ENCODE data around the gene CCDC200.
"Not testable (repeated sequence)": the region's sequence is repeated elsewhere in the genome, so short reads cannot be mapped to it uniquely, and the experiment has no call there.

CCDC200 gene

DNA sequence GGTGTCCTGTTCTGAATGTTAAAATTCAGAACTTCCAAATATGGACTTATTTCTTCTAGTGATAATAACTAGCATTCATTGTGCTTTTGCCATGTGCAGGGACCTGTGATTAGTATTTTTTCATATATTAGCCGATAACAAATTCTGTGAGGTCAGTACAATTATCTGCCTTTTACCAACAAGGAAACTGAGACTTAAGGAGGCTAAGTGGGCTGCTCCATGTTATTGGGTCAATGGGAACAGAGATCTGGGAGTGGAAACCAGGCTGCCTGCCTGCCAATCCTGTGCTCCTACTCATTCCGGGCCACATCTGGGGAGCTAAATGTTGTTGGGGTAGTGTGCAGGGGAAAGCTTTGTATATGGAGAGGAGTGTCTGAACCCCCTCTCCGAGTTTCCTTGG, 13.1 kb downstream of the CCDC200 start:
- DNase-seq, result no peak

GRCh38 chr17:43213545-43213944, 14.9 kb downstream of the CCDC200 start:
- DNase-seq, result no peak

DNA sequence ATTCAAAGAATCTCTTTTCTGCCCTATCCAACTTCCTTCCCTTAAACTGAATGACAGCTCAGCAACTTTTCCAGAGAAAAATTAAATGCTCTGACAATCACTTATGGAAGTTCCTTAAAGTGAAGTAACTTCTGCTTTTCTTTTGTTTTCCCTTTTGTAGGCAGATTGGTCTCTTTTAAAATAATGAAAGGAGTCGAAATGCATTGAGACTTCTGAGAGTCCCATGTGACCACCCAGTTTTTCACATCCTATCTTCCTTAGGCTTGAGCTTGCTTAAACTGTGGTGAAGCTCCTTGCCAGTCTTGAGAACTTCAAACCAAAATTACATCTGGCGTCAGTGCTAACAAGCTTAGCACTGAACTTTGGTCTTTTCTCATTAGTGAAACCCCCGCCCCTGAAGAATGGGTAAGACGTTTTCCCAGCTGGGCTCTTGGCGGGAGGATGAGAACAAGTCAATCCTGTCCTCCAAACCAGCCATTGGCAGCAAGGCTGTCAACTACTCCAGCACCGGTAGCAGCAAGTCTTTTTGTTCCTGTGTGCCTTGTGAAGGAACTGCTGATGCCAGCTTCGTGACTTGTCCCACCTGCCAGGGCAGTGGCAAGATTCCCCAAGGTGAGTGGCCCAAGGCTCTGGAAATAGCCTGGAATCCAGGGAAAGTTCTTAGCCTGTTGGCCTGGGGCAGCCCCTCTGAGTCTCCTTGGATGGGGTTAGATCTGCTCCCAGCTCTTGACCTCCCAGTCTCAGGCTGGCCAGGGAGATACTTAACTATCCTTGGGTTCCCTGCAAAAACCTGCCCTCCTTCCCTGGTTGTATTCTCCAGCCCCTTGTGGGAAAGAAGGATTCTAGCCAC, 15.6 kb downstream of the CCDC200 start:
- DNase-seq, result no peak

- DNase-seq, result peak; percentile 53
Measured at GRCh38 chr17:43211480-43212402, 16.7 kb downstream of the CCDC200 start, which contains the start of gene TMEM106A. Gene TMEM106A, plus strand, starts transcription at chr17:43211875. Its CDS starts 1,167 bp downstream, at chr17:43213042.

- no peak for DNase-seq
Measured at GRCh38 chr17:43211123-43211479, 17.3 kb downstream of the CCDC200 start.

DNA sequence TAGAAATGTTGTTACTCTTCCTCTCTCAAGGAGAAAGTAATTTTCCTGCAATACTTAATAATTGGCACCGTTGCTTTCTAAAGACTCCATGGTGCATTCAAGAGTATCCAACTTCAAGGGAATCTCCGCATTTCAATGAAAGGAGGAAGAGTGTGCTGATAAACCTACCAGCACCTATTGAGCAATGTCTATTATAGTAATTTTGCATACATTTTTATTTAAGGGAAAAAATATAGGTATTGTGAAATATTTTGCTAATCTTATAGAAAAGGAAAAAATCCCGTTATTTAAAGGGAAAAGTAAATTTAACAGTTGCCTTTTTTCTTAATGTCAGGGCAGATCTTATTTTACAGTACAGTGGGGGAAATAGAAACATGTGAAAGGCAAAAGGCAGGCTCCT, 17.8 kb downstream of the CCDC200 start:
- no peak for DNase-seq

DNA sequence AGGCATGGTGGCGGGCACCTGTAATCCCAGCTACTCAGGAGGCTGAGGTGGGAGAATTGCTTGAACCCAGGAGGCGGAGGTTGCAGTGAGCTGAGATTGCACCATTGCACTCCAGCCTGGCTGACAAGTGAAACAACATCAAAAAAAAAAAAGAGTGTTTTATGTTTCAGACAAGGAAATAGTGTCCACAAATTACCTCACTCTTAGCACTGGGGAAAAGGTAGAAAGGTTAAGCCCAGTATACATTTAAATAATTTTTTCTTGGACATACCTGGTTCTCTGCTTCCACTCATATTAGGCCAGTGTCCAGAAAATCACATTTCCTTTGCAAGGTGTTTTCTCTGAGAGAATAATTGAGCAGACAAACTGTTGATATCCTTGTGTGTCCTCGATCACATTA, 25.4 kb downstream of the CCDC200 start:
- not testable (repeated sequence) for DNase-seq

DNA sequence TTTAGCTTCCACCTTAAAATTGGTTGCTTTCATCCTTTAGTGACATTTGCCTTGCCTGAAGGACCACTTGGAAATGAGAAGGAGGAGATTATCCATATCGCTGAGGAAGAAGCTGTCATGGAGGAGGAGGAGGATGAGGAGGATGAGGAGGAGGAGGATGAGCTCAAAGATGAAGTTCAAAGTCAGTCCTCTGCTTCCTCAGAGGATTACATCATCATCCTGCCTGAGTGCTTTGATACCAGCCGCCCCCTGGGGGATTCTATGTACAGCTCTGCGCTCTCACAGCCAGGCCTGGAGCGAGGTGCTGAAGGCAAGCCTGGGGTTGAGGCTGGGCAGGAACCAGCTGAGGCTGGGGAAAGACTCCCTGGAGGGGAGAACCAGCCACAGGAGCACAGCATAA, 28.3 kb downstream of the CCDC200 start:
- DNase-seq, result no peak

DNA sequence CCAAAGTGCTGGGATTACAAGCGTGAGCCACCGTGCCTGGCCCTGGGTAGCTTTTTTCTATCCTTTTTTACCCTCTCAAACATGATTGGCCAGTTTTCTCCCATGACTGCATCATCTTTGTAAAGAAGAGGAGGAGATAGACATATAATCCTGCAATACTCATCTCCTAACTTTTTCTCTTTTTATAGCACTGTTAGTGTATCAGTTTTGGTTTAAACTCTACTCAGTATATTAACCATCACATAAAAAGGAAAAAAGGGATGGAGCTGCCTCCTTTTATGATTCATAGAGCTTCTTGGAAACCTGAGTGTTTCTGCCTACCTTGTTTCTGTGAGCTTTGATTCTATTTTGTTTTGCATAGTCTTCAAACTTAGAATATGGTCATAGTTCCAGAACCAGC, 28.8 kb downstream of the CCDC200 start:
- DNase-seq, result no peak

GRCh38 chr17:43193251-43193650, 35.2 kb downstream of the CCDC200 start:
- DNase-seq, result no peak

DNA sequence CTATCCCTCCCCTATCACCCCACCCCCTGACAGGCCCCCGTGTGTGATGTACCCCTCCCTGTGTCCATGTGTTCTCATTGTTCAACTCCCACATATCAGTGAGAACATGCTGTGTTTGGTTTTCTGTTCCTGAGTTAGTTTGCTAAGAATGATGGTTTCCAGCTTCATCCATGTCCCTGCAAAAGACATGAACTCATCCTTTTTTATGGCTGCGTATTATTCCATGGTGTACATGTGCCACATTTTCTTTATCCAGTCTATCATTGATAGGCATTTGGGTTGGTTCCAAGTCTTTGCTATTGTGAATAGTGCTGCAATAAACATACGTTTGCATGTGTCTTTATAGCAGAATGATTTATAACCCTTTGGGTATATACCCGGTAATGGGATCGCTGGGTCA, 41.8 kb downstream of the CCDC200 start:
- not testable (repeated sequence) for DNase-seq

- DNase-seq, result no peak
Measured at GRCh38 chr17:43183921-43184320, 44.5 kb downstream of the CCDC200 start.

- no peak for DNase-seq
Measured at GRCh38 chr17:43176119-43176570, 52.3 kb downstream of the CCDC200 start.

DNA sequence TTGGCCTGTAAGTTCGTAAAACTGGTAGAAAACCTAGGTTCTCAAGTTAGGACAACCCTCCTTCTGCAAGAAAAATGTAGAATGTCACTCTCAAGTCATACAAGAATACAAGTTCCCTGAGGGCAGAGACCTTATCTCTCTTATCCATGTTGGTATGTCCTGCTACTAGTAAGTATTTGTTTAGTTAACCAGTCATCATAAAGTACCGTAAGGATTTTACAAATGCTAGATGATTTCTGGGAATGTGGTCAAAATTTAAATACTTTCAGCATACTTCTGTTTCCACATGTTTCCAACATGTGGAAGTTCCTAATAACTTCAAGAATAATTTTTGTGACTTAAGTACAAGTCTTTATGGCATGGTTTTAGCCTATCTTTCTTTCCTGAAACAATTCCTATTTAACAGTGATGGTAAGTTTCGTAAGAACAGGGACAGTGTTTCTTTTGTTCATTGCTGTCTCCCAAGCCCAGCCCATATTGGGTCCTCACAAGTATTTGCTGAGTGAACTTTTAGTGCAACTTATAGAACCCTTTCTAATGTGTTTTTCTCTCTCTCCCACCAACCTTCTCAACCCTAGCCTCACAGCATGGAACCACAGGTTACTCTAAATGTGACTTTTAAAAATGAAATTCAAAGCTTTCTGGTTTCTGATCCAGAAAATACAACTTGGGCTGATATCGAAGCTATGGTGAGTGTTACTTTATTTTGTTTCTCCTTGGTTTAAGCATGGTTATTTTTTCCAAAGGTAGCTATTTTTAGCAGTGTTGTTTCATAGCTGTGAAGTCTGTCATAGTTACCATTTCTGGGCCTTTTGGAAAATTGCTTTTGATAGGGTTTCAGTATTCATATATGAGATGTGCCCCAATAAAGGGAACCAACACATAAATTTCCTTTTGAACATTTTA, 53.0 kb downstream of the CCDC200 start:
- no peak for DNase-seq

DNA sequence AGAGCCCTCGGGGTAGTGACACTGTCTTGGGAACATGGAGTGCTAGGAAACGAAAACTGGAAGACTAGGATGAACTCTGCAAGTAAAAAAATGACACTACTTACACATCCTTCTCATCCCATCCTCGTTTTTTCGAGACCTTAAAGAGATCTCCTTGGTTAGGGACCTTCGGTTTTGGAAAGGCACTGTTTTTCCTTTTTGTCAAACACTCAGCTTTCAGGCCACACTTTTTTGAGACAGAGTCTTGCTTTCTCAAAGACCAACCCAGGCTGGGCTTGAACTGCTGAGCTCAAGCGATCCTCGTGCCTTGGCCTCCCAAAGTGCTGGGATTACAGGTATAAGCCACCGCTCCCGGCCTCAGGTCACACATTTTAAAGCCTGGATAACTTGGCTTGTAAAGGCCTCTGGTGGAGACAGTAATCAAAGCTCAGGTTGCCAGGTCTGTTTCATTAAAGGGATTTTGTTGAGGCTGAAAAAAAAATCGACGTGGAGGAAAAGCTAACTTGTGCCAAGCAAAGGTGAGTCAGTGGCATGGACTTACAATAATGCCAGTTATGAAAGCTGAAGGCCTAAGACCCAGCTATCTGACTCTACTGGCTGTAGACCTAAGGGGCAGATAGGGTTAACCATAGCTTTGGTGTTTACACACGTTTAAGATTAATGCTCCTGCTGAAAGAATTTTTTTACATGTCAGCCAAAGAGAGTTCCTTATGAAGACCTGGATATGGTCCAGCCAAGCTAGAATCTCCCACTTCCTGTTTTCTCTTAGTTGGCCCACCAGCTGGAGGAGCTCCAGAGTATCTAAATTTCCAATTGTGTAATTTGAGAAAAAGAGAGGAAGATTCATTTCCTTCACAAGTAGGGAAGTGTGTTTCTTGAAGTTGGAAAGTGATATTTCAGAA, 56.6 kb downstream of the CCDC200 start:
- DNase-seq, result peak; percentile 53

All from GDM1 (cell line).